ENCODE measurements around the gene ALLC.

ALLC gene

GRCh38 chr2:3680548-3681345, 22.7 kb downstream of the ALLC start:
- DNase-seq: no peak

- no peak for DNase-seq
Observed at GRCh38 chr2:3681625-3682024, 23.6 kb downstream of the ALLC start.

- DNase-seq: no peak
Observed at GRCh38 chr2:3682811-3683210, 24.8 kb downstream of the ALLC start.

GRCh38 chr2:3683748-3684454, 25.9 kb downstream of the ALLC start:
- DNase-seq: no peak

- DNase-seq: no peak
Observed at GRCh38 chr2:3689998-3690748, 32.2 kb downstream of the ALLC start.

- no peak for DNase-seq
Observed at GRCh38 chr2:3692375-3692774, 34.4 kb downstream of the ALLC start.

- DNase-seq: no peak
Observed at GRCh38 chr2:3696545-3696944, 38.5 kb downstream of the ALLC start.

GRCh38 chr2:3701071-3701470, 43.1 kb downstream of the ALLC start:
- DNase-seq: no peak

- no peak for DNase-seq
Observed at GRCh38 chr2:3703236-3703756, 45.3 kb downstream of the ALLC start, which contains the start of gene DCDC2C. Gene DCDC2C (plus strand): TSS chr2:3703575. CDS start chr2:3703752, 177 bp downstream.

- DNase-seq: no peak
Observed at GRCh38 chr2:3703757-3704355, 45.9 kb downstream of the ALLC start.

- DNase-seq: no peak
Observed at GRCh38 chr2:3704692-3705091, 46.7 kb downstream of the ALLC start.

GRCh38 chr2:3705782-3706181, 47.8 kb downstream of the ALLC start:
- no peak for DNase-seq

- no peak for DNase-seq
Observed at GRCh38 chr2:3706892-3707291, 48.9 kb downstream of the ALLC start.

GRCh38 chr2:3708576-3708975, 50.6 kb downstream of the ALLC start:
- no peak for DNase-seq

GRCh38 chr2:3709225-3709624, 51.2 kb downstream of the ALLC start:
- no peak for DNase-seq

- no peak for DNase-seq
Observed at GRCh38 chr2:3712424-3712823, 54.4 kb downstream of the ALLC start.

- no peak for DNase-seq
Observed at GRCh38 chr2:3712831-3713503, 55.0 kb downstream of the ALLC start.

- no peak for DNase-seq
Observed at GRCh38 chr2:3718679-3719078, 60.7 kb downstream of the ALLC start.

GRCh38 chr2:3725002-3725401, 67.0 kb downstream of the ALLC start:
- no peak for DNase-seq

- DNase-seq: no peak
Observed at GRCh38 chr2:3725458-3726250, 67.7 kb downstream of the ALLC start.

- no peak for DNase-seq
Observed at GRCh38 chr2:3726511-3726910, 68.5 kb downstream of the ALLC start.
